Ishikawa (cell line): ENCODE results near the gene RASGEF1C.

Source experiments
- CEBPB ChIP-seq: IDR thresholded peaks from 2 replicates; pipeline ENCODE4 v1.6.1; 2012
- CREB1 ChIP-seq: IDR thresholded peaks from 2 replicates; pipeline ENCODE4 v1.6.1; 2012; ENCODE audit warnings: low read depth
- EGR1 ChIP-seq: IDR thresholded peaks from 2 replicates; pipeline ENCODE4 v1.6.1; 2012
- EP300 ChIP-seq: IDR thresholded peaks from 2 replicates; pipeline ENCODE4 v1.6.1; 2012; ENCODE audit warnings: borderline replicate concordance
- FOXM1 ChIP-seq: IDR thresholded peaks from 2 replicates; pipeline ENCODE4 v1.6.1; 2012; ENCODE audit warnings: low read depth, borderline replicate concordance
- MAX ChIP-seq: IDR thresholded peaks from 2 replicates; pipeline ENCODE4 v1.6.1; 2012
- NFIC ChIP-seq: IDR thresholded peaks from 2 replicates; pipeline ENCODE4 v1.6.1; 2012
- RAD21 ChIP-seq: IDR thresholded peaks from 2 replicates; pipeline ENCODE4 v1.6.1; 2012; ENCODE audit warnings: low read depth
- REST ChIP-seq: IDR thresholded peaks from 2 replicates; pipeline ENCODE4 v1.6.1; 2012; ENCODE audit warnings: low read depth, mild to moderate bottlenecking
- TAF1 ChIP-seq: IDR thresholded peaks from 2 replicates; pipeline ENCODE4 v1.6.1; 2012; ENCODE audit warnings: low read depth, mild to moderate bottlenecking
- TCF12 ChIP-seq: IDR thresholded peaks from 2 replicates; pipeline ENCODE4 v1.6.1; 2012; ENCODE audit warnings: low read depth
- TEAD4 ChIP-seq: IDR thresholded peaks from 2 replicates; pipeline ENCODE4 v1.6.1; 2012
- USF1 ChIP-seq: IDR thresholded peaks from 2 replicates; pipeline ENCODE4 v1.6.1; 2012
- YY1 ChIP-seq: IDR thresholded peaks from 2 replicates; pipeline ENCODE4 v1.6.1; 2012; ENCODE audit warnings: low read depth
- ZBTB7A ChIP-seq: IDR thresholded peaks from 2 replicates; pipeline ENCODE4 v1.6.1; 2012; ENCODE audit warnings: low read depth

Gene RASGEF1C

GRCh38 chr5:180116077-180116999 is 92.7 kb downstream of the RASGEF1C start:
- TF ChIP-seq CEBPB (no peak), REST (no peak)

GRCh38 chr5:180115326-180116076 is 93.5 kb downstream of the RASGEF1C start:
- no peak for TF ChIP-seq EP300
- TF ChIP-seq YY1: no peak
- no peak for TF ChIP-seq ZBTB7A
- no peak for TF ChIP-seq CEBPB
- no peak for TF ChIP-seq REST
- no peak for TF ChIP-seq CREB1
- TF ChIP-seq MAX: no peak
- TF ChIP-seq RAD21: no peak
- no peak for TF ChIP-seq FOXM1
- TF ChIP-seq EGR1: no peak
- no peak for TF ChIP-seq TAF1
- no peak for TF ChIP-seq TCF12
- no peak for TF ChIP-seq NFIC
- TF ChIP-seq TEAD4: no peak
- no peak for TF ChIP-seq USF1

GRCh38 chr5:180114304-180115003 is 94.6 kb downstream of the RASGEF1C start:
- TF ChIP-seq TCF12 (no peak), NFIC (no peak), USF1 (no peak), MAX (no peak), ZBTB7A (no peak), EGR1 (no peak), TAF1 (no peak), CEBPB (no peak), REST (no peak), EP300 (no peak), YY1 (no peak), TEAD4 (no peak), FOXM1 (no peak), CREB1 (no peak), RAD21 (no peak)
